OCI-LY1 (cell line): ENCODE results near the gene KLHL26.

Source experiments
- CTCF ChIP-seq: fragments of 200-600 bp; sonication (generic), shearing (Covaris generic); IDR thresholded peaks from 2 replicates; pipeline ENCODE4 v1.5.1; 2017; ENCODE audit warnings: mild to moderate bottlenecking, antibody characterized with exemption, low read length, moderate library complexity, mixed read lengths
- EZH2 ChIP-seq: fragments of 200-600 bp; sonication (generic), shearing (Covaris generic); IDR thresholded peaks from 2 replicates; pipeline ENCODE4 v1.8.0; 2017; ENCODE audit warnings: borderline replicate concordance, mixed run types, mild to moderate bottlenecking, antibody characterized with exemption, low read length, moderate library complexity, mixed read lengths

- TF ChIP-seq CTCF (no peak), EZH2 (no peak)
Measured at GRCh38 chr19:18645035-18645511, 8.2 kb downstream of the KLHL26 start.
